Urinary bladder (tissue), 4 donors: ENCODE results near the gene ZFR2. TPM values are rescaled to one million over a fixed set of nuclear protein-coding genes. Genes with fewer than 3 reads are reported as not detected.

Experiments
- DNase-seq: peaks from one replicate; pipeline ENCODE4 v3.0.0-alpha.2; 2015; ENCODE audit errors: extremely low spot score
- H3K27ac ChIP-seq: one replicate; pipeline ENCODE4 v1.5.1; 2013; ENCODE audit warnings: low read depth, mild to moderate bottlenecking, moderate library complexity
- H3K36me3 ChIP-seq: one replicate; pipeline ENCODE4 v1.6.1; 2013; ENCODE audit warnings: mild to moderate bottlenecking, moderate library complexity; ENCODE audit not compliant: insufficient read depth
- H3K4me1 ChIP-seq: one replicate; pipeline ENCODE4 v1.6.1; 2013; ENCODE audit warnings: mild to moderate bottlenecking, moderate library complexity; ENCODE audit not compliant: insufficient read depth
- H3K4me3 ChIP-seq: one replicate; pipeline ENCODE4 v1.5.1; 2013; ENCODE audit warnings: low read depth, low read length
- WGBS: extraction: QIAGEN DNeasy Blood & Tissue Kit; methylation state at CpG from one replicate; pipeline ENCODE4 v1.1.7; 2013; 5-methylcytosine and 5-hydroxymethylcytosine counted together
- polyA plus RNA-seq: library from polyadenylated mRNA; stranded (reverse); fragments of 200-250 nt; gene quantifications from one replicate; pipeline ENCODE4 v1.2.3, GENCODE V29; 2013
- total RNA-seq: library from RNA; depleted of rRNA; stranded (reverse); fragments of >200 nt; gene quantifications from one replicate; pipeline ENCODE4 v1.2.3, GENCODE V29; 2014
- donor health status: healthy with polysubstance abuse.
- donor health status: healthy.

The ZFR2 gene
- total and polyA plus RNA-seq, 2 donors, result 0.38 TPM; not detected in 1

GRCh38 chr19:3860499-3860898 is 8.3 kb downstream of the ZFR2 start:
- H3K4me3 ChIP-seq, result no peak overlapping the region
- no peaks in the 10 kb centered on the region for H3K36me3 ChIP-seq
- 85% methylated on average over 17 of the region's 17 CpGs for WGBS
- no peaks in the 10 kb centered on the region for H3K4me1 ChIP-seq
- H3K27ac ChIP-seq, result no peak overlapping the region
- no peak for DNase-seq

GRCh38 chr19:3857449-3858003 is 11.3 kb downstream of the ZFR2 start:
- Histone ChIP-seq H3K36me3 (no peaks in the 10 kb centered on the region), H3K27ac (no peak overlapping the region), H3K4me1 (no peaks in the 10 kb centered on the region), H3K4me3 (no peak overlapping the region)
- DNase-seq, result no peak
- WGBS, result 86% methylated on average over 12 of the region's 12 CpGs

- WGBS, result 89% methylated on average over 19 of the region's 19 CpGs
- H3K4me1 ChIP-seq, result no peaks in the 10 kb centered on the region
- H3K36me3 ChIP-seq, result no peaks in the 10 kb centered on the region
- no peak overlapping the region for H3K27ac ChIP-seq
- no peak for DNase-seq
- H3K4me3 ChIP-seq, result no peak overlapping the region
Measured at GRCh38 chr19:3855320-3855719, 13.5 kb downstream of the ZFR2 start.

GRCh38 chr19:3852614-3853254 is 16.1 kb downstream of the ZFR2 start:
- Histone ChIP-seq H3K4me3 (no peak overlapping the region), H3K36me3 (no peaks in the 10 kb centered on the region), H3K27ac (no peak overlapping the region), H3K4me1 (no peaks in the 10 kb centered on the region)
- no peak for DNase-seq
- WGBS, result 82% methylated on average over 4 of the region's 4 CpGs

GRCh38 chr19:3852177-3852511 is 16.7 kb downstream of the ZFR2 start:
- no peaks in the 10 kb centered on the region for H3K4me1 ChIP-seq
- H3K27ac ChIP-seq, result no peak overlapping the region
- 91% methylated on average over 1 of the region's 1 CpG for WGBS
- no peak for DNase-seq
- no peaks in the 10 kb centered on the region for H3K36me3 ChIP-seq
- no peak overlapping the region for H3K4me3 ChIP-seq

- 95% methylated on average over 11 of the region's 11 CpGs for WGBS
Measured at GRCh38 chr19:3851254-3852176, 17.3 kb downstream of the ZFR2 start.

GRCh38 chr19:3850320-3850972 is 18.4 kb downstream of the ZFR2 start:
- H3K27ac ChIP-seq, result no peak overlapping the region
- 85% methylated on average over 6 of the region's 6 CpGs for WGBS
- no peak for DNase-seq
- H3K4me3 ChIP-seq, result no peak overlapping the region
- H3K4me1 ChIP-seq, result no peaks in the 10 kb centered on the region
- no peaks in the 10 kb centered on the region for H3K36me3 ChIP-seq

More at GRCh38 chr19:3851254-3852176, 17.3 kb downstream of the ZFR2 start:
- no peak overlapping the region for H3K4me3 ChIP-seq
- no peak for DNase-seq
- no peak overlapping the region for H3K27ac ChIP-seq
- no peaks in the 10 kb centered on the region for H3K36me3 ChIP-seq
- no peaks in the 10 kb centered on the region for H3K4me1 ChIP-seq

- no peak overlapping the region for H3K27ac ChIP-seq
- H3K4me1 ChIP-seq, result no peaks in the 10 kb centered on the region
- no peak overlapping the region for H3K4me3 ChIP-seq
- no peak for DNase-seq
- 84% methylated on average over 12 of the region's 12 CpGs for WGBS
- H3K36me3 ChIP-seq, result no peaks in the 10 kb centered on the region
Measured at GRCh38 chr19:3849787-3850186, 19.1 kb downstream of the ZFR2 start.

- Histone ChIP-seq H3K36me3 (no peaks in the 10 kb centered on the region), H3K4me3 (no peak overlapping the region), H3K27ac (no peak overlapping the region), H3K4me1 (no peaks in the 10 kb centered on the region)
- DNase-seq, result no peak
- 70% methylated on average over 5 of the region's 5 CpGs for WGBS
Measured at GRCh38 chr19:3849092-3849491, 19.7 kb downstream of the ZFR2 start.

- H3K4me1 ChIP-seq, result no peaks in the 10 kb centered on the region
- DNase-seq, result no peak
- 63% methylated on average over 5 of the region's 5 CpGs for WGBS
Measured at GRCh38 chr19:3844596-3844995, 24.2 kb downstream of the ZFR2 start.

GRCh38 chr19:3842948-3843347 is 25.9 kb downstream of the ZFR2 start:
- Histone ChIP-seq H3K27ac (no peak overlapping the region), H3K4me3 (no peak overlapping the region), H3K4me1 (no peaks in the 10 kb centered on the region), H3K36me3 (no peaks in the 10 kb centered on the region)
- 83% methylated on average over 11 of the region's 11 CpGs for WGBS
- DNase-seq, result no peak

More at GRCh38 chr19:3844596-3844995, 24.2 kb downstream of the ZFR2 start:
- no peak overlapping the region for H3K27ac ChIP-seq
- no peaks in the 10 kb centered on the region for H3K36me3 ChIP-seq
- H3K4me3 ChIP-seq, result no peak overlapping the region

GRCh38 chr19:3840804-3841203 is 28.0 kb downstream of the ZFR2 start:
- WGBS, result 87% methylated on average over 10 of the region's 10 CpGs
- no peak for DNase-seq
- Histone ChIP-seq H3K27ac (no peak overlapping the region), H3K36me3 (no peaks in the 10 kb centered on the region), H3K4me3 (no peak overlapping the region), H3K4me1 (no peaks in the 10 kb centered on the region)

- Histone ChIP-seq H3K27ac (no peak overlapping the region), H3K36me3 (no peaks in the 10 kb centered on the region), H3K4me3 (no peak overlapping the region), H3K4me1 (no peaks in the 10 kb centered on the region)
- 62% methylated on average over 13 of the region's 13 CpGs for WGBS
- no peak for DNase-seq
Measured at GRCh38 chr19:3839941-3840340, 28.9 kb downstream of the ZFR2 start.
